NB4 (cell line): ENCODE measurements around the gene SPEG.

ENCODE experiments used
- POLR2A ChIP-seq: IDR thresholded peaks from 2 replicates; pipeline ENCODE4 v1.6.1; 2011; ENCODE audit warnings: mild to moderate bottlenecking; ENCODE audit not compliant: insufficient read length; ENCODE audit errors: extremely low read depth
- TF ChIP-seq, protein P1 (sequence below): IDR thresholded peaks from one replicate; pipeline ENCODE4 v1.5.1; 2012; ENCODE audit warnings: low read depth, low read length
- TF ChIP-seq, protein P2 (sequence below): IDR thresholded peaks from 2 replicates; pipeline ENCODE4 v1.6.1; 2011; ENCODE audit warnings: low read depth, low read length

DNA sequence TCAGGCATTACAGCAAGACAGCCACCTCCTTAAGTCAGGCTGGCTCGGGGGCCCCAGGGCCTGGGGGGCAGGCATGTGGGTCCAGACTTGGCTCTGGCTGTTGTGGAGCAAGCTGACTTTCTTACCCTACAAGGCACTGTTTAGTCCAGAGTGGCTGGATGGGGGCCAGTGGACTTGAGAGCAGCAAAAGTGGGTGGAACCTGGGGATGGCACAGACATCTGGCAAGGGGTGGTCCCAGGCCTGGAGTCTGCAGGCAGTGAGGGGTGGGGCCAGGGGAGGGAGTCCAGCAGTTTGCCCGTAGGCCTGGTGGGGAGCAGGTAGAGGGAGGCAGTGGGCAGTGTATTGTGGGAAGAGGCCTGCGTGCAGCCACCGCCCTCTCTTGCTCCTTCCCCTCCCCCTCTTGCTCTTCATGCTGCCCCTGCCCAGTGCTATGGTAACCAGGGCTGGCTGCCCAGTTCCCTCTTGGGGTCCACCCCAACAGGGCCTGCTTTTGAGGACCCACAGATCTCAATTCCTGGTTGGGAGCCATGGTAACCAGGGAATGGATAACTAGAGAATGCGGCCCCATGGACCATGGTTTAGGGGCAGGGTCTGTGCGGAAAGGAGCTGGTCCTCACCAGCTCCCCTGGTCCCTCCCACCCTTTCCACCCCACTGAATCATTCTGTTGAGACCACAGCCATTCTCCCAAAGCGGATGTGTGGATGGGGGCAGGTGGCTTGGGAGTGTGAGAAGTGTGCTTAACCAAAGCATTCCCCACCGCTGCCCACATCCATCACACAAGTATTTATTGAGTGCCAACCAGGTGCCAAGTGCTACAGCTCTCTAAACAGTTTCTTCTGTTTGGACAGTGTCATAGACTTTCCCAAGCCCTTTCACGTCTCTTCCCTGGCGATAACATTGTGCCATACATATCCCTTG is 19.3 kb downstream of the SPEG start:
- TF ChIP-seq, protein P1, sequence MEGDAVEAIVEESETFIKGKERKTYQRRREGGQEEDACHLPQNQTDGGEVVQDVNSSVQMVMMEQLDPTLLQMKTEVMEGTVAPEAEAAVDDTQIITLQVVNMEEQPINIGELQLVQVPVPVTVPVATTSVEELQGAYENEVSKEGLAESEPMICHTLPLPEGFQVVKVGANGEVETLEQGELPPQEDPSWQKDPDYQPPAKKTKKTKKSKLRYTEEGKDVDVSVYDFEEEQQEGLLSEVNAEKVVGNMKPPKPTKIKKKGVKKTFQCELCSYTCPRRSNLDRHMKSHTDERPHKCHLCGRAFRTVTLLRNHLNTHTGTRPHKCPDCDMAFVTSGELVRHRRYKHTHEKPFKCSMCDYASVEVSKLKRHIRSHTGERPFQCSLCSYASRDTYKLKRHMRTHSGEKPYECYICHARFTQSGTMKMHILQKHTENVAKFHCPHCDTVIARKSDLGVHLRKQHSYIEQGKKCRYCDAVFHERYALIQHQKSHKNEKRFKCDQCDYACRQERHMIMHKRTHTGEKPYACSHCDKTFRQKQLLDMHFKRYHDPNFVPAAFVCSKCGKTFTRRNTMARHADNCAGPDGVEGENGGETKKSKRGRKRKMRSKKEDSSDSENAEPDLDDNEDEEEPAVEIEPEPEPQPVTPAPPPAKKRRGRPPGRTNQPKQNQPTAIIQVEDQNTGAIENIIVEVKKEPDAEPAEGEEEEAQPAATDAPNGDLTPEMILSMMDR = no peak
- TF ChIP-seq POLR2A = no peak
- TF ChIP-seq, protein P2, sequence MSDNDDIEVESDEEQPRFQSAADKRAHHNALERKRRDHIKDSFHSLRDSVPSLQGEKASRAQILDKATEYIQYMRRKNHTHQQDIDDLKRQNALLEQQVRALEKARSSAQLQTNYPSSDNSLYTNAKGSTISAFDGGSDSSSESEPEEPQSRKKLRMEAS = no peak
